H1 (cell line): ENCODE data around the gene EEPD1. TPM values are rescaled to one million over a fixed set of nuclear protein-coding genes. Genes with fewer than 3 reads are reported as not detected.

Source experiments
- CTCF ChIA-PET: fragments of 300-600 bp; sonication (Branson Sonifier 250); formaldehyde crosslinking; loops from one replicate; lab custom pipeline; 2021; ENCODE audit not compliant: partially characterized antibody; lab: Charles Lee
- POLR2A ChIA-PET: fragments of 300-600 bp; sonication (Branson Sonifier 250); formaldehyde crosslinking; loops from one replicate; lab custom pipeline; 2021; ENCODE audit warnings: inconsistent platforms; ENCODE audit not compliant: partially characterized antibody; lab: Charles Lee
- DNase-seq, 2 experiments: peaks; one replicate each; pipeline versions ENCODE4 v3.0.0 to v3.0.0-alpha.2; 2010 to 2022; ENCODE audit warnings: low spot score in 2 of 2, low read depth in 1 of 2, mixed read lengths in 1 of 2
- FAIRE-seq: peaks from 2 replicates; lab custom pipeline; 2011; peaks lifted over from hg19 to GRCh38; lab: Jason Lieb, UNC
- H2AFZ ChIP-seq: 2 replicates; pipeline ENCODE4 v1.8.1; 2012; ENCODE audit warnings: low read length, inconsistent platforms
- H2AK5ac ChIP-seq: 2 replicates; pipeline ENCODE4 v1.6.1; 2013; ENCODE audit warnings: low read depth, low read length
- H2BK120ac ChIP-seq: replicated peaks from 2 replicates; pipeline ENCODE3; 2013; ENCODE audit warnings: low read depth, low read length, inconsistent platforms
- H2BK12ac ChIP-seq: 2 replicates; pipeline ENCODE4 v1.6.1; 2013; ENCODE audit warnings: low read depth, low read length
- H2BK15ac ChIP-seq: 2 replicates; pipeline ENCODE4 v1.6.1; 2013; ENCODE audit warnings: low read length
- H2BK20ac ChIP-seq: 2 replicates; pipeline ENCODE4 v1.6.1; 2013; ENCODE audit warnings: low read length
- H2BK5ac ChIP-seq: 2 replicates; pipeline ENCODE4 v1.6.1; 2013; ENCODE audit warnings: low read depth, low read length
- H3K14ac ChIP-seq: 2 replicates; pipeline ENCODE4 v1.6.1; 2013; ENCODE audit warnings: inconsistent platforms; ENCODE audit not compliant: insufficient read length
- H3K18ac ChIP-seq: 2 replicates; pipeline ENCODE4 v1.6.1; 2013; ENCODE audit warnings: low read length; ENCODE audit errors: extremely low read depth
- H3K23ac ChIP-seq: 2 replicates; pipeline ENCODE4 v1.6.1; 2013; ENCODE audit warnings: inconsistent platforms; ENCODE audit not compliant: insufficient read length
- H3K23me2 ChIP-seq: 2 replicates; pipeline ENCODE4 v1.6.1; 2013; ENCODE audit warnings: low read depth, low read length
- H3K27ac ChIP-seq: 2 replicates; pipeline ENCODE4 v1.6.1; 2011; ENCODE audit warnings: low read depth, low read length, inconsistent platforms
- H3K27me3 ChIP-seq, 4 experiments: replicated peaks in 1 of 4; 1 replicate in 1 of 4; 2 replicates in 3 of 4; pipeline versions ENCODE4 v1.6.1 to v1.8.1; 2011 to 2013; ENCODE audit warnings: low read length in 3 of 4, mild to moderate bottlenecking in 3 of 4, inconsistent platforms in 2 of 4, mixed read lengths in 2 of 4, moderate library complexity in 1 of 4; ENCODE audit not compliant: control insufficient read depth in 3 of 4, insufficient read depth in 3 of 4; ENCODE audit errors: extremely low read depth in 1 of 4
- H3K36me3 ChIP-seq, 4 experiments: 2 replicates each; pipeline versions ENCODE4 v1.6.1 to v1.8.1; 2011 to 2013; ENCODE audit warnings: mild to moderate bottlenecking in 4 of 4, low read length in 3 of 4, moderate library complexity in 2 of 4, control low read depth in 1 of 4, inconsistent platforms in 1 of 4; ENCODE audit not compliant: insufficient read depth in 4 of 4, control insufficient read depth in 2 of 4
- H3K4ac ChIP-seq: replicated peaks from 2 replicates; pipeline ENCODE3; 2013; ENCODE audit warnings: low read length, low read depth, mixed read lengths, inconsistent platforms; ENCODE audit not compliant: insufficient read length
- H3K4me1 ChIP-seq, 4 experiments: replicated peaks in 1 of 4; 1 replicate in 1 of 4; 2 replicates in 3 of 4; pipeline versions ENCODE4 v1.6.1 to v1.8.1; 2011 to 2013; ENCODE audit warnings: low read length in 3 of 4, inconsistent platforms in 2 of 4, mixed read lengths in 1 of 4; ENCODE audit not compliant: insufficient read depth in 4 of 4, control insufficient read depth in 3 of 4
- H3K4me2 ChIP-seq, 2 experiments: 2 replicates each; pipeline versions ENCODE4 v1.6.1 to v1.8.1; 2011 to 2013; ENCODE audit warnings: low read depth in 2 of 2, low read length in 2 of 2, control low read depth in 1 of 2, inconsistent platforms in 1 of 2, mild to moderate bottlenecking in 1 of 2; ENCODE audit not compliant: insufficient read depth in 1 of 2
- H3K4me3 ChIP-seq, 4 experiments: fragments of 200-600, 300-600 bp in 1 of 4; sonication (generic), shearing (Covaris generic), sonication (Bioruptor Twin) in 1 of 4; 2 replicates each; pipeline versions ENCODE4 v1.5.1 to v1.8.1; 2011 to 2016; ENCODE audit warnings: low read length in 4 of 4, low read depth in 3 of 4, control low read depth in 2 of 4, inconsistent platforms in 2 of 4, mild to moderate bottlenecking in 2 of 4, mixed read lengths in 1 of 4, moderate library complexity in 1 of 4; ENCODE audit not compliant: insufficient read depth in 2 of 4; ENCODE audit errors: extremely low read depth in 1 of 4
- H3K56ac ChIP-seq: replicated peaks from 2 replicates; pipeline ENCODE3; 2013; ENCODE audit warnings: low read depth, mild to moderate bottlenecking, mixed read lengths, low read length, inconsistent platforms; ENCODE audit not compliant: insufficient read length
- H3K79me1 ChIP-seq: 2 replicates; pipeline ENCODE4 v1.6.1; 2013; ENCODE audit warnings: low read depth, low read length, control low read depth
- H3K79me2 ChIP-seq, 2 experiments: 2 replicates each; pipeline versions ENCODE4 v1.6.1 to v1.8.1; 2012 to 2013; ENCODE audit warnings: low read length in 2 of 2, mild to moderate bottlenecking in 2 of 2, inconsistent platforms in 1 of 2; ENCODE audit not compliant: insufficient read depth in 2 of 2, control insufficient read depth in 1 of 2
- H3K9ac ChIP-seq, 4 experiments: replicated peaks in 1 of 4; 1 replicate in 1 of 4; 2 replicates in 3 of 4; pipeline versions ENCODE4 v1.6.1 to v1.8.1; 2011 to 2013; ENCODE audit warnings: low read depth in 3 of 4, low read length in 3 of 4, control low read depth in 2 of 4, mild to moderate bottlenecking in 2 of 4, moderate library complexity in 2 of 4, inconsistent platforms in 1 of 4; ENCODE audit errors: extremely low read depth in 1 of 4
- H3K9me3 ChIP-seq, 2 experiments: 2 replicates each; pipeline versions ENCODE4 v1.6.1 to v1.8.1; 2012 to 2013; ENCODE audit warnings: mild to moderate bottlenecking in 2 of 2, moderate library complexity in 2 of 2, control low read depth in 1 of 2, inconsistent platforms in 1 of 2, low read depth in 1 of 2, low read length in 1 of 2, mixed read lengths in 1 of 2; ENCODE audit not compliant: insufficient read depth in 2 of 2
- H4K20me1 ChIP-seq, 2 experiments: replicated peaks in 1 of 2; 2 replicates each; pipeline versions ENCODE3 to v1.8.1; 2011 to 2013; ENCODE audit warnings: inconsistent platforms in 2 of 2, low read length in 2 of 2, mild to moderate bottlenecking in 1 of 2; ENCODE audit not compliant: insufficient read depth in 2 of 2, control insufficient read depth in 1 of 2
- H4K5ac ChIP-seq: 2 replicates; pipeline ENCODE4 v1.6.1; 2013; ENCODE audit warnings: low read length, low read depth, mixed read lengths, inconsistent platforms; ENCODE audit not compliant: insufficient read length
- H4K8ac ChIP-seq: 2 replicates; pipeline ENCODE4 v1.8.0; 2013; ENCODE audit warnings: mild to moderate bottlenecking, moderate library complexity, low read length, inconsistent platforms; ENCODE audit not compliant: insufficient read depth; ENCODE audit errors: extremely low read depth
- H4K91ac ChIP-seq: replicated peaks from 2 replicates; pipeline ENCODE3; 2013; ENCODE audit warnings: low read length, mixed read lengths, inconsistent platforms; ENCODE audit not compliant: insufficient read length
- ASH2L ChIP-seq: fragments of 200-600, 300-600 bp; sonication (generic); IDR thresholded peaks from one replicate; pipeline ENCODE4 v1.7.1; 2017; ENCODE audit warnings: low read length
- BACH1 ChIP-seq: IDR thresholded peaks from 2 replicates; pipeline ENCODE4 v1.6.1; 2012; ENCODE audit warnings: low read length, improper control_type of control experiment
- BCL11A ChIP-seq, 2 experiments: IDR thresholded peaks; one replicate each; pipeline ENCODE4 v1.6.1; 2011; ENCODE audit warnings: low read depth in 2 of 2, low read length in 2 of 2, mild to moderate bottlenecking in 2 of 2
- CBX5 ChIP-seq: fragments of 300-800, 300-1000 bp; sonication (generic); IDR thresholded peaks from 2 replicates; pipeline ENCODE4 v1.7.1; 2016; ENCODE audit warnings: antibody characterized with exemption, low read length, low read depth
- CHD2 ChIP-seq: IDR thresholded peaks from 2 replicates; pipeline ENCODE4 v1.6.1; 2012; ENCODE audit warnings: low read length, improper control_type of control experiment
- GABPA ChIP-seq: IDR thresholded peaks from 2 replicates; pipeline ENCODE4 v1.6.1; 2011; ENCODE audit warnings: mild to moderate bottlenecking, low read length, moderate library complexity, borderline replicate concordance; ENCODE audit not compliant: insufficient read depth
- JUN ChIP-seq: IDR thresholded peaks from 2 replicates; pipeline ENCODE4 v1.6.1; 2011; ENCODE audit warnings: low read depth, mild to moderate bottlenecking, improper control_type of control experiment, low read length
- MAFK ChIP-seq: IDR thresholded peaks from 2 replicates; pipeline ENCODE4 v1.6.1; 2012; ENCODE audit warnings: low read depth, mild to moderate bottlenecking, improper control_type of control experiment, low read length
- NANOG ChIP-seq: IDR thresholded peaks from 2 replicates; pipeline ENCODE4 v1.6.1; 2011; ENCODE audit warnings: low read length, low read depth, mild to moderate bottlenecking, inconsistent platforms; ENCODE audit not compliant: insufficient read depth, poor library complexity, severe bottlenecking
- RBBP5 ChIP-seq: IDR thresholded peaks from 2 replicates; pipeline ENCODE4 v1.7.1; 2012; ENCODE audit warnings: low read depth, mild to moderate bottlenecking, inconsistent platforms, low read length, moderate library complexity, borderline replicate concordance
- SRF ChIP-seq: IDR thresholded peaks from 2 replicates; pipeline ENCODE4 v1.6.1; 2011; ENCODE audit warnings: mild to moderate bottlenecking, low read depth, low read length, moderate library complexity
- ZNF274 ChIP-seq: IDR thresholded peaks from 2 replicates; pipeline ENCODE4 v1.7.0; 2012; ENCODE audit warnings: low read length, borderline replicate concordance; ENCODE audit errors: extremely low read depth
- WGBS, 2 experiments: shearing (Covaris generic) in 1 of 2; methylation state at CpG; one replicate each; pipeline versions ENCODE4 v1.1.6 to v1.1.7; 2013 to 2015; ENCODE audit warnings: low lambda C conversion rate in 2 of 2, mixed read lengths in 2 of 2, inconsistent platforms in 1 of 2, low coverage in 1 of 2, missing lambda C conversion rate in 1 of 2; ENCODE audit not compliant: insufficient replicate concordance in 2 of 2, insufficient coverage in 1 of 2, insufficient read length in 1 of 2; ENCODE audit errors: extremely low coverage in 1 of 2, missing lambda C conversion rate in 1 of 2; 5-methylcytosine and 5-hydroxymethylcytosine counted together
- polyA plus RNA-seq, 7 experiments: library from polyadenylated mRNA; depleted of rRNA in 3 of 7; stranded (reverse) in 5 of 7; unstranded in 2 of 7; fragments of >200 nt in 5 of 7; fragments of 200-250 nt in 2 of 7; gene quantifications; 1 replicate in 5 of 7; 2 replicates in 1 of 7; 4 replicates in 1 of 7; pipeline versions ENCODE4 v1.2.1 to v1.2.3, GENCODE V29; 2011 to 2013; ENCODE audit warnings: missing spikeins in 2 of 7, mixed read lengths in 2 of 7
- total RNA-seq: library from RNA; stranded (reverse); fragmentation: NEBNext Ultra II Directional; extraction: Animal tissue kit (Norgen Biotek cat#: 25700); gene quantifications from 2 replicates; pipeline ENCODE4 v1.2.1, GENCODE V29; 2021

EEPD1 gene
- total and polyA plus RNA-seq, 2 of the 8 experiments (the other 6 are each of a cell fraction or from before 2014, with no cell fraction given): 3.1 to 7.8 TPM

DNA sequence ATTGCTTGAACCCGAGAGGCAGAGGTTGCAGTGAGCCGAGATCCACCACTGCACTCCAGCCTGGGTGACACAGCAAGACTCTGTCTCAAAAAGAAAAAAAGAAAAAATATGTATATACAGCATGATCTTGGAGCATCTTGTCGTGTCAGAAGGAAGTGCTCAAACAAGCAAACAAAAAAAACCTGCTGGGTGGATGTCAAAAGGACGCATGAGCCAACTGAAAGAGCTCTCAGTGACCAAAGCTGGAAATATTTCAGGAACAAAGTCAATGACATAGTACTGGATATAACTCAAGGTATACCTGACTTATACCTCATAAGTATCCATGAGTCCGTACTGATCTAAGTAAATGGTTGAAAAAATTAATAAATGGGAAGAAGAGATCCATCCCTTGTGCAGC is 142.0 kb downstream of the EEPD1 start:
- H4K5ac ChIP-seq: no peak overlapping the region
- H3K27me3 ChIP-seq: no peaks in the 10 kb centered on the region
- CTCF ChIA-PET: interaction anchor here (0.6 to 1.8 kb wide), 6 partner anchors 10 to 275 kb away, joined by 3 to 9 read pairs (median 3); no protein-coding TSS in a partner anchor
- H3K4ac ChIP-seq: no peak overlapping the region
- no peak for FAIRE-seq
- H2BK5ac ChIP-seq: no peak overlapping the region
- no peak overlapping the region for H4K91ac ChIP-seq
- no peak overlapping the region for H3K27ac ChIP-seq
- H3K9ac ChIP-seq: no peak overlapping the region
- no peak overlapping the region for H3K23ac ChIP-seq
- H3K4me2 ChIP-seq: no peak overlapping the region
- H3K4me3 ChIP-seq: no peak overlapping the region
- no peak overlapping the region for H2AK5ac ChIP-seq
- no peak overlapping the region for H4K8ac ChIP-seq
- H3K36me3 ChIP-seq: peaks cover 0 to 3% (median 0%) of the 10 kb centered on the region in 4 experiments; a peak in 1 of 8 replicates
- no peak overlapping the region for H3K14ac ChIP-seq
- H3K18ac ChIP-seq: no peak overlapping the region
- peaks cover 0 to 6% (median 2%) of the 10 kb centered on the region in 4 experiments; a peak in 4 of 7 replicates for H3K4me1 ChIP-seq
- no peaks in the 10 kb centered on the region for H3K9me3 ChIP-seq
- no peak overlapping the region for H2BK15ac ChIP-seq
- no peaks in the 10 kb centered on the region for H3K79me2 ChIP-seq
- no peaks in the 10 kb centered on the region for H3K23me2 ChIP-seq
- H3K79me1 ChIP-seq: no peaks in the 10 kb centered on the region
- no peak overlapping the region for H2BK20ac ChIP-seq
- H2AFZ ChIP-seq: no peak overlapping the region
- no peak overlapping the region for H2BK12ac ChIP-seq
- no peak for DNase-seq
- 90% methylated on average over 5 of the region's 5 CpGs; no CpG with 5 or more reads in 1 of the 2 experiments for WGBS, 2 experiments
- no peak overlapping the region for H2BK120ac ChIP-seq
- TF ChIP-seq ZNF274: no peak
- no peak for TF ChIP-seq NANOG
- no peak for TF ChIP-seq CHD2
- no peak for TF ChIP-seq BACH1
- TF ChIP-seq CBX5: no peak
- TF ChIP-seq MAFK: no peak
- TF ChIP-seq BCL11A (IDR thresholded peaks at IDR 0.05; ENCODE audit: low read depth in 2 of 2, low read length in 2 of 2): no peak
- TF ChIP-seq RBBP5: no peak
- no peak for TF ChIP-seq GABPA
- no peak for TF ChIP-seq JUN
- no peak for TF ChIP-seq SRF
- no peak for TF ChIP-seq ASH2L
- H4K20me1 ChIP-seq: no peaks in the 10 kb centered on the region
- POLR2A ChIA-PET: interaction anchor here (0.6 kb wide), 1 partner anchor 94 kb away, joined by 3 read pairs; the partner anchor contains the start of gene ANLN
- no peak overlapping the region for H3K56ac ChIP-seq
